PC-3 (cell line): Measurements from ENCODE around the gene SPAM1. TPM values are rescaled to one million over a fixed set of nuclear protein-coding genes. Genes with fewer than 3 reads are reported as not detected.

ENCODE experiments used
- ATAC-seq: fragments of 200-7000 bp; cut with Tn5 transposase; 2 replicates; pipeline ENCODE4 v1.9.1; 2020; ENCODE audit warnings: mild to moderate bottlenecking, moderate library complexity
- BruUV-seq: library from RNA; stranded (reverse); fragments of 400-500 nt; replicated peaks from 2 replicates; lab custom pipeline; 2021; lab: Mats Ljungman, UMichigan
- CTCF ChIA-PET: fragments of 300-600 bp; sonication (Branson Sonifier 250); formaldehyde crosslinking; loops from one replicate; lab custom pipeline; 2022; ENCODE audit warnings: antibody characterized with exemption; lab: Charles Lee
- POLR2A ChIA-PET: fragments of 300-600 bp; sonication (Branson Sonifier 250); formaldehyde crosslinking; loops from one replicate; lab custom pipeline; 2022; ENCODE audit warnings: antibody characterized with exemption; ENCODE audit not compliant: unreplicated experiment; lab: Charles Lee
- DNase-seq: peaks from one replicate; pipeline ENCODE4 v3.0.0-alpha.2; 2015
- H2AFZ ChIP-seq: fragments of 300-600 bp; sonication (generic); 2 replicates; pipeline ENCODE4 v1.6.0; 2016; ENCODE audit warnings: antibody characterized with exemption, low read length
- H3F3A ChIP-seq: fragments of 300-600 bp; sonication (generic); one replicate; pipeline ENCODE4 v1.6.0; 2017; ENCODE audit warnings: antibody characterized with exemption, low read length, control low read depth, mild to moderate bottlenecking; ENCODE audit not compliant: unreplicated experiment
- H3K27ac ChIP-seq: fragments of 300-600 bp; sonication (generic); 2 replicates; pipeline ENCODE4 v1.5.1; 2016; ENCODE audit warnings: mild to moderate bottlenecking, low read length
- H3K27me3 ChIP-seq: fragments of 300-600 bp; sonication (generic); 2 replicates; pipeline ENCODE4 v1.6.1; 2016; ENCODE audit warnings: low read length, mixed read lengths
- H3K36me3 ChIP-seq: fragments of 300-600 bp; sonication (generic); 2 replicates; pipeline ENCODE4 v1.6.1; 2016; ENCODE audit warnings: low read depth, mixed run types, low read length, mixed read lengths
- H3K4me1 ChIP-seq: fragments of 300-600 bp; sonication (generic); 2 replicates; pipeline ENCODE4 v1.5.1; 2016; ENCODE audit warnings: low read length; ENCODE audit not compliant: insufficient read depth
- H3K4me2 ChIP-seq: fragments of 300-600 bp; sonication (generic); 2 replicates; pipeline ENCODE4 v1.6.0; 2016; ENCODE audit warnings: low read length
- H3K4me3 ChIP-seq: fragments of 300-600 bp; sonication (generic); 2 replicates; pipeline ENCODE4 v1.5.1; 2016; ENCODE audit warnings: mild to moderate bottlenecking, low read length, mixed read lengths
- H3K79me2 ChIP-seq: fragments of 300-600 bp; sonication (generic); 2 replicates; pipeline ENCODE4 v1.6.1; 2017; ENCODE audit warnings: low read length, mixed read lengths
- H3K9ac ChIP-seq: fragments of 300-600 bp; sonication (generic); 2 replicates; pipeline ENCODE4 v1.6.0; 2016; ENCODE audit warnings: mild to moderate bottlenecking, low read length
- H3K9me2 ChIP-seq: fragments of 300-600 bp; sonication (generic); replicated peaks from 2 replicates; pipeline ENCODE4 v1.6.1; 2016; ENCODE audit warnings: mixed run types, low read length, mixed read lengths
- H3K9me3 ChIP-seq: fragments of 300-600 bp; sonication (generic); 2 replicates; pipeline ENCODE4 v1.6.1; 2016; ENCODE audit warnings: low read length, mixed read lengths
- H4K20me1 ChIP-seq: fragments of 300-600 bp; sonication (generic); 2 replicates; pipeline ENCODE4 v1.6.1; 2016; ENCODE audit warnings: low read length, mixed read lengths
- EZH2 ChIP-seq: fragments of 300-600 bp; sonication (generic); IDR thresholded peaks from one replicate; pipeline ENCODE4 v1.6.1; 2017; ENCODE audit warnings: antibody characterized with exemption, mild to moderate bottlenecking, low read length; ENCODE audit not compliant: unreplicated experiment
- EZH2phosphoT487 ChIP-seq: fragments of 300-600 bp; sonication (generic); IDR thresholded peaks from 2 replicates; pipeline ENCODE4 v1.6.1; 2018; ENCODE audit warnings: mild to moderate bottlenecking, antibody characterized with exemption, low read length, borderline replicate concordance
- intact Hi-C: fragments of 100-400 bp; cut with micrococcal nuclease; formaldehyde crosslinking; loops from 2 replicates; pipeline ENCODE4 v1.9.0; 2023
- total RNA-seq: library from RNA; depleted of rRNA; stranded (reverse); fragments of >200 nt; gene quantifications from 2 replicates; pipeline ENCODE4 v1.2.3, GENCODE V29; 2014
- TF ChIP-seq, protein P1 (sequence below): fragments of 300-600 bp; sonication (generic); conservative IDR thresholded peaks from 2 replicates; pipeline ENCODE4 v1.5.1; 2017; ENCODE audit warnings: antibody characterized with exemption, low read depth, mild to moderate bottlenecking, low read length

Gene SPAM1
- total RNA-seq, 1 experiment from 2014 or later = not detected

DNA sequence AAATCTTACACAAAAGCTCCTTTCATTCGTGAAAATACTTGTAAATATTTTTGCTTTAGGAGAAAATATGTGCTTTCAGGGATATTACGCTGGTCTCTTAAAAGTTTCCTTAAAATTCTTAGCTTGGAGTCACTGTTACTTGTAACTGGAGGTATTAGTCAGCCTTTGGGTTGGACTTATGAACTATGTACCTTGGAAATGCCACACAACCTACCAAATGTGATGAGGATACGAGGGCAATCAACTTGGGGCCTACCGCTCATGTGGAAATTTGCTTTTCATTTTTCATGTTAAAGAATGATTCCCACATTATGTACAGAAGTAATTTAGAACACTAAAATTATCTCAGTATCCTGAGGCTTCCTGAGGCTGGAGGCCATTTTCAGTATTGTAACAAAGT is 23.1 kb downstream of the SPAM1 start:
- TF ChIP-seq EZH2phosphoT487 = no peak
- no peak for TF ChIP-seq EZH2
- TF ChIP-seq, protein P1, sequence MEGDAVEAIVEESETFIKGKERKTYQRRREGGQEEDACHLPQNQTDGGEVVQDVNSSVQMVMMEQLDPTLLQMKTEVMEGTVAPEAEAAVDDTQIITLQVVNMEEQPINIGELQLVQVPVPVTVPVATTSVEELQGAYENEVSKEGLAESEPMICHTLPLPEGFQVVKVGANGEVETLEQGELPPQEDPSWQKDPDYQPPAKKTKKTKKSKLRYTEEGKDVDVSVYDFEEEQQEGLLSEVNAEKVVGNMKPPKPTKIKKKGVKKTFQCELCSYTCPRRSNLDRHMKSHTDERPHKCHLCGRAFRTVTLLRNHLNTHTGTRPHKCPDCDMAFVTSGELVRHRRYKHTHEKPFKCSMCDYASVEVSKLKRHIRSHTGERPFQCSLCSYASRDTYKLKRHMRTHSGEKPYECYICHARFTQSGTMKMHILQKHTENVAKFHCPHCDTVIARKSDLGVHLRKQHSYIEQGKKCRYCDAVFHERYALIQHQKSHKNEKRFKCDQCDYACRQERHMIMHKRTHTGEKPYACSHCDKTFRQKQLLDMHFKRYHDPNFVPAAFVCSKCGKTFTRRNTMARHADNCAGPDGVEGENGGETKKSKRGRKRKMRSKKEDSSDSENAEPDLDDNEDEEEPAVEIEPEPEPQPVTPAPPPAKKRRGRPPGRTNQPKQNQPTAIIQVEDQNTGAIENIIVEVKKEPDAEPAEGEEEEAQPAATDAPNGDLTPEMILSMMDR = no peak
- no peaks in the 10 kb centered on the region for H3K9me2 ChIP-seq
- intact Hi-C loops = no loop called here
- H3F3A ChIP-seq = no peaks in the 10 kb centered on the region
- no peak overlapping the region for H3K9ac ChIP-seq
- no peaks in the 10 kb centered on the region for H3K79me2 ChIP-seq
- POLR2A ChIA-PET = no interaction called here
- no peaks in the 10 kb centered on the region for H3K27me3 ChIP-seq
- H3K36me3 ChIP-seq = no peaks in the 10 kb centered on the region
- H3K4me1 ChIP-seq = no peaks in the 10 kb centered on the region
- no peaks in the 10 kb centered on the region for H3K9me3 ChIP-seq
- no TSS peak for BruUV-seq
- DNase-seq (no peak), ATAC-seq (no peak)
- no peak overlapping the region for H3K4me2 ChIP-seq
- H4K20me1 ChIP-seq = no peaks in the 10 kb centered on the region
- no peak overlapping the region for H2AFZ ChIP-seq
- H3K27ac ChIP-seq = no peak overlapping the region
- no peak overlapping the region for H3K4me3 ChIP-seq
- CTCF ChIA-PET = no interaction called here

DNA sequence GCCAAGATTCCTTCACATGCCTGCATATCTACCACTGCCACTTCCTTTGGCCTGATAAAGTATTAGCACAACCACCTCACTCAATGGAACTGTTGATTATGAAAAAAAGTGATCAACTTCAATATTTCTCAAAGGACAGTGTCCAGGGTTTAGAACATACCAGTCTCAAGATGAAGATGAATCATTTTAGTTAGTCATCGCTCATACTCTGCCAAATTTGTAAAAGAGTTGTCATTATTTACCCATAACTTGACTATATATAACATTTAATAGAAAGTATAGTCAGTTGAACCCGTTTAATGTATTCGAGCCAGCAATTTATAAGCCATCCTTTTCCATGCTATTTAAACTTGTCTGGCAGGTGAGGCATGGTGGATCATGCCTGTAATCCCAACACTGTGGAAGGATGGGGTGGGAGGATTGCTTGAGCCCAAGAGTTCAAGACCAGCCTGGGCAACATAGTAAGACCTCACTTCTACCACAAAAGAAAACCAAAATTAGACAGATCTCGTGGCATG is 33.2 kb downstream of the SPAM1 start:
- no TSS peak for BruUV-seq
- no peak overlapping the region for H3K9ac ChIP-seq
- no peaks in the 10 kb centered on the region for H3K27me3 ChIP-seq
- H4K20me1 ChIP-seq = no peaks in the 10 kb centered on the region
- H3K4me1 ChIP-seq = peaks cover 7% of the 10 kb centered on the region; the same call in 1 of the 2 replicates
- H3K27ac ChIP-seq = peak overlapping the region; percentile 40; the same call in 1 of the 2 replicates
- no peak overlapping the region for H3K4me3 ChIP-seq
- H3K9me3 ChIP-seq = no peaks in the 10 kb centered on the region
- H2AFZ ChIP-seq = no peak overlapping the region
- TF ChIP-seq EZH2phosphoT487 = no peak
- TF ChIP-seq, protein P1 = no peak
- TF ChIP-seq EZH2 = no peak
- ChIA-PET CTCF (no interaction called here), POLR2A (no interaction called here)
- peak overlapping the region; percentile 7; the same call in 1 of the 2 replicates for H3K4me2 ChIP-seq
- 0 out of 2 replicates have a peak, but pooled peaks cover 3% of the 10 kb centered on the region for H3K9me2 ChIP-seq
- H3F3A ChIP-seq = no peaks in the 10 kb centered on the region
- no peaks in the 10 kb centered on the region for H3K36me3 ChIP-seq
- intact Hi-C loops = loop anchor here (2.0 to 5.0 kb wide), 2 partner anchors 29 to 194 kb away; no protein-coding TSS in a partner anchor
- no peaks in the 10 kb centered on the region for H3K79me2 ChIP-seq
- peak; percentile 92 for DNase-seq
- ATAC-seq = peak; percentile 98

DNA sequence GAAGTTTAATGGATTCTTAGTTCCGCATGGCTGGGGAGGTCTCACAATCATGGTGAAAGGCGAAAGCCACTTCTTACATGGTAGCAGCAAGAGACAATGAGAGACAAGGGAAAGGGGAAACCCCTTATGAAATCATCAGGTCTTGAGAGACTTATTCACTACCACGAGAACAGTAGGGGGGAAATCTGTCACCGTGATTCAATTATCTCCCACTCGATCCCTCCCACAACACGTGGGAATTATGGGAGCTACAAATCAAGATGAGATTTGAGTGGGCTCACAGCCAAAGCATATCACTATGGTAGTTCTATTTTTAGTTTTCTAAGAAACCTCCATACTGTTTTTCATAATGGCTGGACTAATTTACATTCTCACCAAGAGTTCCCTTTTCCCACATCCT is 36.7 kb downstream of the SPAM1 start:
- DNase-seq = no peak
- H3K27me3 ChIP-seq = no peaks in the 10 kb centered on the region
- TF ChIP-seq EZH2 (no peak), EZH2phosphoT487 (no peak)
- TF ChIP-seq, protein P1 = no peak
- H4K20me1 ChIP-seq = no peaks in the 10 kb centered on the region
- H3K79me2 ChIP-seq = no peaks in the 10 kb centered on the region
- BruUV-seq = no TSS peak
- no peaks in the 10 kb centered on the region for H3K9me3 ChIP-seq
- no peak overlapping the region for H3K27ac ChIP-seq
- no peak for ATAC-seq
- ChIA-PET POLR2A (no interaction called here), CTCF (no interaction called here)
- H3K4me3 ChIP-seq = no peak overlapping the region
- intact Hi-C loops = no loop called here
- 0 out of 2 replicates have a peak, but pooled peaks cover 3% of the 10 kb centered on the region for H3K9me2 ChIP-seq
- no peak overlapping the region for H2AFZ ChIP-seq
- H3K4me1 ChIP-seq = peaks cover 7% of the 10 kb centered on the region; the same call in 1 of the 2 replicates
- no peak overlapping the region for H3K4me2 ChIP-seq
- H3K9ac ChIP-seq = no peak overlapping the region
- no peaks in the 10 kb centered on the region for H3K36me3 ChIP-seq
- no peaks in the 10 kb centered on the region for H3F3A ChIP-seq
